GM19023 (cell line): ENCODE data around the gene HECW1.
"Not testable (repeated sequence)": the region's sequence is repeated elsewhere in the genome, so short reads cannot be mapped to it uniquely, and the experiment has no call there.

Experiments
- ATAC-seq: cut with Tn5 transposase; IDR thresholded peaks from one replicate; pipeline ENCODE4 v1.9.1; 2021; ENCODE audit warnings: mild to moderate bottlenecking, moderate library complexity; ENCODE audit not compliant: unreplicated experiment

Gene HECW1

GRCh38 chr7:43345696-43346095 lies 233.2 kb downstream of the HECW1 start:
- not testable (repeated sequence) for ATAC-seq

DNA sequence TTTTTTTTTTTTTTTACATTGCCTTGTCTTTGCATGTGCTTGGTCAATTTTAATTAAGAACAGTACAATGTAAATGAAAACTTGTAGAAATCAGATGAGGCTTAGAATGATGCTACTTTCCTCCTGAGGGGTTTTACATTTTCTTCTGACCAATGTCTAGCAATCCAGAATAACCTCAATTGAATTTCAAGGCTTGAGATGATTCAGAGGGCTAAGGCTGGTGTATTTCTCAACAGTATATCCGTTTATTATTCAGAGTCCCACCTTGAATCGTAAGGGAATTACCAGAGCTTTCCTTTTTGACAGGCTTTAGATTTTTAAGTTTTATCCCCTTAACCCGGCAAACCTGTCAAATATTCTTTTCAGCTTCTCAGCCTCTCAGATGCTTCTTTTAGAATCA lies 239.2 kb downstream of the HECW1 start:
- no peak for ATAC-seq

GRCh38 chr7:43353902-43354301 lies 241.5 kb downstream of the HECW1 start:
- ATAC-seq: no peak

- ATAC-seq: no peak
These were observed 250.2 kb downstream of the HECW1 start for GRCh38 chr7:43362652-43363034.

DNA sequence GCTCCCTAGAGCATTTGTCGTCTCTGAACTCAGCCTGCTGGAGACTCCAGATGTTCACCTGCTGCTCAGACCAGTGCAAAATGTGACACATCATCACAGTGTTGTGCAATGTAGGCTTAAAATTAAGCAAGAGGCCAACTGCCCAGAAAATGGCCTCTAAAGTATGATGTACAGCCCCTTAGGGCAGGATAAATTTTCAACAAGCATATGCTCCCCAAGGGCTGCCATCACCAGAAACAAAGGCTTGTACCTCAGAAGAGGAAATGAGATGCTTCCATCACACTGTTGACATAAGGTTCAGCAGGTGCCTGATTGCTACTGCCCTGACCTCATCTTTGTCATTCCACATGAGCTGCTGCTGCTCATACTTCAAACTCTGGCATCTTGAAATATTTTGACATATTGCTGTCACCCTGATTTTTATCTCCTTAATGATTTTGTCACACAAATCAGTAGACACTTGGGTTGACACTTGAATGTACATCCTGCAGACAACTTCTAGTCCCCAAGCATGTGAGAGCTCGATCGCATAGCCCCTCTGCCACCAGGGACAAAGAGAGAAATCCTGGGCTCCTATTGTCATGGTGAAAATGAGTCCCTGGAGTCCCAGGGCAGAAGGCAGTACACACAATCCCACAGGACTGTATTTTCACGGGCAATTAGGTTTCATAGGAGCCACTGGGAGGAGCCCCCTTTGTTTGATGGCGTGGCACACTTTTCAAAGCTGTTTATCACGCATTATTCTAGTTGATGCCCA lies 250.8 kb downstream of the HECW1 start:
- ATAC-seq: no peak

DNA sequence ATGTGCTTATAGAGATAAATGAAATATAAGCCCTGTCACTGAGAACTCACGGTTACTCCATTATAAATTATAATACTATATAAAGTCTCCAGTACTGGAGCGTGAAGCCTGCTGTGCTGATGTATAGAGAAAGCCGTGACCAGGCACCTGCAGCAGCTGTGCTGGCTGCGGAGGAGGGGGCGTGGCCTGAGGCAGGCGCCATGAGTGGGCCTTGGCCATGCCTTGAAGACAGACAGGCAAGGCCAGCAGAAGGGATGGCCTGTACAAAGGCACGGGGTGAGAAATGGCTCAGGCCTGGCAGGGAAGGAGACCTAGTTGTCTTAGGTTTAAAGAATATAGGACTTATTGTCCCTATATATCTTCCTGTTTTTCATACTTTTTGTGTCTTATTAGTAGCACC lies 251.9 kb downstream of the HECW1 start:
- ATAC-seq: no peak

DNA sequence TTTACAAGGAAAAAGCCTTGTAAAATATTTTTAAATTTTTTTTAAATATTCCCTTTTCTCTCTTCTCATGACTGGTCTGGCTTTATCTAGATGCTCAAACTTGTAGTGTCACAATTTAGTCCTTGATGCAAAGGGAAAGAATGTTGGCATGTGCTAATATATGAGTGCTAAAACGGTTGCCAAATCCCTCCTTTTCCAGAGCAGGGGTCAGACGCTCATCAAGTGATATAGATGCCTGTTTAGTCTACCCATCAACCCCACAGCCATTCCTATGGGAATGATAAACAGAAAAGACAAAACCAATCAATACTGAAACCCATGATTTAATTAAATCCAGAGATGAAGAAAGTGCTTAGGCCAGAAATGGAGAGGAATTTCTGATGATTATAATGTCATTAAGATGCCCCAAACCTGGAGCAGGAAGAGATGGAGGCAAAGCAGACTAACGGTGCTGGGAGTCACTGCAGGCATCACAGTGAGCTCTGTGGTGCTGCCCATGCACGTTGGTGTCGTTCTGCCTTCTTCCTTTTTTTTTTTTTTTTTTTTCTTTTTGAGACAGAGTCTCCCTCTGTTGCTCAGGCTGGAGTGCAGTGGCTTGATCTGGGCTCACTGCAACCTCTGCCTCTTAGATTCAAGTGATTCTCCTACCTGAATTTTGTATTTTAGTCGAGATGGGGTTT lies 260.4 kb downstream of the HECW1 start:
- no peak for ATAC-seq

DNA sequence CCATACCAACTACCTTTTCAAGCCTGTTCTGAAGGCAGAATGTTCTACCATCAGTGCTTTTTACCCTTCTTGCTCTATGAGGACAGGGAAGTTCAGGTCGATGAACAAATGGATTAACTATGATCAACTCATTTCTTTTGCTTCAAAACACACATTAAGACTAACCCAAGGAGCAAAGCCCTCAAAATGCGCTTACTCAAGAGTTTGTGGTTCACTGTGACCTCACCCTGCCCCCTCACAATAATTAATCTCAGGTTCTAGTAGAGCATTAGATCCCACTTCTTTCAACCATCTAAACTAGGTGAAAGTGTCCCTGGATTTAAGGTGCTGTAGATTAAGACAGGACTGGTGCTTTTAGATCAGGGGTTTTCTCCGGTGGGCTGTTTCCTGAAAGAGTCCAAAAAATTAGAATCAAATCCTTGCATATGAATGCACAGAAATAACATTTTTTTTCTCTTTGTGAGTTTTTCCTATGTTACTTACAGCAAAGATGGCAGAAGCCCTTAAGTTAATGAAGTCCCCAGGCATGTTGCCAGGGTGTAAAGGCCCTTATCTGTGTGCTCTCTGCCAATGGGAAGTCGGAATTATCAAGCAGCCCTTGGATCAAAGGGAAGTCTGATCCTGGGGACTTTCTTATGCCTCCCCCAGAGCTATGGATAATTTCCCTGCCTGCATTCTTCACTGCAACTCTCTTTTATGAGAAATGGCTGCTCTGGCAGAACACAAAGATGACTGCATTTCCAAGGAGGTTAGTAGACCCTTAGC lies 264.9 kb downstream of the HECW1 start:
- no peak for ATAC-seq

- no peak for ATAC-seq
These were observed 266.8 kb downstream of the HECW1 start for GRCh38 chr7:43379210-43379609.

- ATAC-seq: no peak
These were observed 272.3 kb downstream of the HECW1 start for GRCh38 chr7:43384616-43385308.

GRCh38 chr7:43385309-43385680 lies 272.8 kb downstream of the HECW1 start:
- no peak for ATAC-seq

GRCh38 chr7:43385856-43386255 lies 273.4 kb downstream of the HECW1 start:
- ATAC-seq: no peak

- ATAC-seq: no peak
These were observed 275.5 kb downstream of the HECW1 start for GRCh38 chr7:43387932-43388331.

DNA sequence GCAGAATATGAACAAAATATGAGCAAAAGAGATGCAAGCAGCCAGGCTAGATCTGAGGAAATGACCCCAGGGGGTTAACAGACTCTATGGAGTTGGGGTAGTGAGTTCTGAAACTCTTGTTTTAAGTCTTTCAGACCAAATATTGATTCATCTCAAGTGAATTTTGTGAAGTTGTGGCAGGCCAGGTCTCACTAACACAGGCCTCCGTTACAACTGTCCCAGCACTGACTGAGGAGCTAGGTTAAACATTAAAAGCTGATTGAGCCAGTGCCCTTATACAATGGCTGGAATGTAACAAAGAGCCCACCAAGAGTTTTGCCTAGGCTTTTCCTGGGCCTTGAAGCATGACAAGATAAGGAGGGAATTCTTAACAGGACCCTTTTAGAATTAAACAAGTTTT lies 278.1 kb downstream of the HECW1 start:
- no peak for ATAC-seq

- ATAC-seq: no peak
These were observed 279.1 kb downstream of the HECW1 start for GRCh38 chr7:43391518-43391917.

- ATAC-seq: no peak
These were observed 280.3 kb downstream of the HECW1 start for GRCh38 chr7:43392638-43393330.

DNA sequence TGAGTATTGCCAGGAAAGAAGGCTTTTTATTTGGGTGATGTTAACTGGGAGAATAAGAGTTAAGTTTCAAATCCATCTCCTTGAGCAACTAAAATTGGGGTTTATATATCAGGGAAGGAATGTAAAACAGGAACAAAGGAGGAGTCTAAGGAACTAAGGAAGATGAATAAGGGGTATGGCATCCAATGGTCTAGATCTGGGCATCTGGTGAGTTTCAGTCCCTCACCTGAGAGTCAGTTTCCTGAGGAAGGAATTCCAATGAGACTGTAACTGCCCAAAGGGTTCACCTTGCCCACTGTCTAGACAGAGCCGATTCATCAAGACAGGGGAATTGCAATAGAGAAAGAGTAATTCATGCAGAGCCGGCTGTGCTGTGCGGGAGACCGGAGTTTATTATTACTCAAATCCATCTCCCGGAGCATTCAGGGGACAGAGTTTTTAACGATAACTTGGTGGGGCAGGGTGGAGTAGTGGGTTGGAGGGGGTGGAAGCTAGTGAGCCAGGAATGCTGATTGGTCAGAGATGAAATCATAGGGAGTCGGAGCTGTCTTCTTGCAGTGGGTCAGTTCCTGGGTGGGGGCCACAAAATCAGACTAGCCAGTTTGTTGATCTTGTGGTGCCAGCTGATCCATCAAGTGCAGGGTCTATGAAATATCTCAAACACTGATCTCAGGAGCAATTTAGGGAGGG lies 282.1 kb downstream of the HECW1 start:
- no peak for ATAC-seq

GRCh38 chr7:43395351-43395750 lies 282.9 kb downstream of the HECW1 start:
- no peak for ATAC-seq

DNA sequence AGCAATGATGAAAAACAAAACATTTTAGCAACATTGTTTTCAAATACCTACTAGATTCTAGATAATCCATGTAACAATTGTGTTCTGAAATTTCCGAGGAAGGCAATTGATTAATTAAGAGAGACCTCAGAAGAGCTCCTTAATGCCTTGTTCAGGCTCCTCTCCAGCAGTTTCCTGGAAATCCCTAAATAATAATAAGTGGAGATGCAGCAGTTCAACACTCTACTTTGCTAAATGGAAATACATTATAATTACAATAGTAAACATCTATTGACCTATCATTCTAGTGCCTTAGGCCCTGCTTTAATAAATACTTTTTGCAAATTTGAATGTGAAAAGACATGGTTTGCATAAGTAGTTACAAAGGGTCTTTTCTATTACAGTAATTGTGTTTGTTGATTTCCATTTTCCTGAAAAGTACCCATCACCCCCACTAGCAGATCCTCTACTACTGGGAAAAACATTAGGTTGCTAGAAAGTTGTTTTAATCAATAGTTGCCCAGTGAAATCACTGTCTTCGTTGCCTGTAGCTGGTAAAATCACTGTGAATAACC lies 283.8 kb downstream of the HECW1 start:
- no peak for ATAC-seq

DNA sequence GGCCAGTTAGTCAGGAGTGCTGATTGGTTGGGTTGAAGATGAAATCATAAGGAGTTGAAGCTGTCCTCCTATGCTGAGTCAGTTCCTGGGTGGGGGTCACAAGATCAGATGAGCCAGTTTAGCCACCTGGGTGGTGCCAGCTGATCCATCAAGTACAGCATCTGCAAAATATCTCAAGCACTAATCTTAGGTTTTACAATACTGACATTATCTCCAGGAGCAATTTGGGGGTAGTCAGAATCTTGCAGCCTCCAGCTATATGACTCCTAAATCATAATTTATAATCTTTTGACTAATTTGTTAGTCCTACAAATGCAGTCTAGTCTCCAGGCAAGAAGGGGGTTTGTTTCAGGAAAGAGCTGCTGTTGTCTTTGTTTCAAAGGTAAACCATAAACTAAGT lies 286.4 kb downstream of the HECW1 start:
- ATAC-seq: no peak
